ENCODE data around the gene PRSS2. TPM values are rescaled to one million over a fixed set of nuclear protein-coding genes. Genes with fewer than 3 reads are reported as not detected.

Gene PRSS2
- polyA plus RNA-seq, 1 of the 3 experiments (the other 2 are of a cell fraction) = not detected

- Histone ChIP-seq H3K9ac (no peak overlapping the region), H3K27me3 (ENCODE audit: insufficient read depth) (peaks cover 32% of the 10 kb centered on the region; the same call in 1 of the 2 replicates), H3K36me3 (replicated peaks in 1 of 2; ENCODE audit: control insufficient read depth in 1 of 2, insufficient read depth in 2 of 2, low read length in 1 of 2) (no peaks in the 10 kb centered on the region), H3K9me3 (no peaks in the 10 kb centered on the region), H2AFZ (ENCODE audit: low read depth) (no peak overlapping the region), H3K9me2 (no peaks in the 10 kb centered on the region), H3K79me2 (ENCODE audit: insufficient read depth) (no peaks in the 10 kb centered on the region), H3K4me2 (no peak overlapping the region), H3K4me3 (ENCODE audit: low read depth in 2 of 2, low read length in 1 of 2) (no peak overlapping the region), H3F3A (replicated peaks; ENCODE audit: insufficient read depth) (no peaks in the 10 kb centered on the region), H4K20me1 (ENCODE audit: insufficient read depth) (no peaks in the 10 kb centered on the region), H3K4me1 (ENCODE audit: control insufficient read depth in 1 of 2, insufficient read depth in 2 of 2, low read depth in 1 of 2, low read length in 1 of 2) (no peaks in the 10 kb centered on the region), H3K27ac (ENCODE audit: low read depth in 2 of 2, low read length in 1 of 2) (no peak overlapping the region)
- ChIA-PET POLR2A (no interaction called here), CTCF (interaction anchor here (2.5 kb wide), 1 partner anchor 38 kb away, joined by 7 read pairs; no protein-coding TSS in a partner anchor)
- no peak for DNase-seq
- WGBS (ENCODE audit: low lambda C conversion rate) = 4% methylated on average over 1 of the region's 1 CpG
- TF ChIP-seq FOXM1 (IDR thresholded peaks at IDR 0.05; ENCODE audit: low read depth) = no peak
- TF ChIP-seq RXRA (IDR thresholded peaks at IDR 0.05; ENCODE audit: borderline replicate concordance, low read depth) = no peak
- no peak for TF ChIP-seq FOXJ3 (CRISPR knock-in tag; IDR thresholded peaks at IDR 0.05)
- TF ChIP-seq GATA2 (CRISPR knock-in tag; IDR thresholded peaks at IDR 0.05) = no peak
- no peak for TF ChIP-seq EP300 (IDR thresholded peaks at IDR 0.05; ENCODE audit: borderline replicate concordance in 1 of 2, low read depth in 1 of 2, low read length in 1 of 2)
- TF ChIP-seq GABPA (IDR thresholded peaks at IDR 0.05; ENCODE audit: low read depth) = no peak
- TF ChIP-seq USF1 (IDR thresholded peaks at IDR 0.05; ENCODE audit: borderline replicate concordance, low read depth) = no peak
- no peak for TF ChIP-seq RAD21 (IDR thresholded peaks at IDR 0.05; ENCODE audit: low read length)
- TF ChIP-seq ELF1 (IDR thresholded peaks at IDR 0.05) = no peak
- no peak for TF ChIP-seq SIN3A (IDR thresholded peaks at IDR 0.05; ENCODE audit: borderline replicate concordance, low read depth, low read length)
- no peak for TF ChIP-seq MAX (IDR thresholded peaks at IDR 0.05; ENCODE audit: low read depth)
- no peak for TF ChIP-seq EZH2phosphoT487 (IDR thresholded peaks at IDR 0.05; ENCODE audit: borderline replicate concordance, low read depth)
- no peak for TF ChIP-seq NFIC (IDR thresholded peaks at IDR 0.05; ENCODE audit: borderline replicate concordance)
- TF ChIP-seq PBX3 (IDR thresholded peaks at IDR 0.05) = no peak
- no peak for TF ChIP-seq ZBTB33 (IDR thresholded peaks at IDR 0.05; ENCODE audit: borderline replicate concordance, low read depth)
- TF ChIP-seq USF2 (IDR thresholded peaks at IDR 0.05; ENCODE audit: borderline replicate concordance, low read depth, low read length) = no peak
These were observed 25.6 kb upstream of the PRSS2 start for GRCh38 chr7:142745091-142745635.
